Mesodermal cell (in vitro differentiated cells): Measurements from ENCODE around the gene BSPRY.

Experiments used
- H3K27ac ChIP-seq: 2 replicates; pipeline ENCODE4 v1.7.0; 2013; ENCODE audit warnings: mild to moderate bottlenecking, low read depth, low read length, moderate library complexity; ENCODE audit not compliant: severe bottlenecking
- H3K36me3 ChIP-seq: 2 replicates; pipeline ENCODE4 v1.7.1; 2013; ENCODE audit warnings: mild to moderate bottlenecking, low read length, moderate library complexity; ENCODE audit not compliant: control insufficient read depth, insufficient read depth
- H3K4me1 ChIP-seq: one replicate; pipeline ENCODE4 v1.7.1; 2013; ENCODE audit warnings: mild to moderate bottlenecking, low read length; ENCODE audit not compliant: insufficient read depth, control insufficient read depth, poor library complexity, severe bottlenecking
- H3K4me3 ChIP-seq: 2 replicates; pipeline ENCODE4 v1.7.0; 2013; ENCODE audit warnings: low read length, control low read depth, mild to moderate bottlenecking; ENCODE audit not compliant: insufficient read depth, poor library complexity, severe bottlenecking; ENCODE audit errors: extremely low read depth
- H3K9me3 ChIP-seq: 2 replicates; pipeline ENCODE4 v1.7.1; 2013; ENCODE audit warnings: mild to moderate bottlenecking, low read length, moderate library complexity; ENCODE audit not compliant: control insufficient read depth
- WGBS, 2 experiments: methylation state at CpG; one replicate each; pipeline ENCODE4 v1.1.5; 2013; ENCODE audit warnings: missing lambda C conversion rate in 2 of 2; ENCODE audit not compliant: insufficient coverage in 2 of 2; 5-methylcytosine and 5-hydroxymethylcytosine counted together

BSPRY gene

GRCh38 chr9:113341712-113342410, 7.5 kb upstream of the BSPRY start:
- WGBS, 2 experiments = 68 to 76% methylated on average over 8 to 9 of the region's 9 CpGs
- Histone ChIP-seq H3K27ac (no peak overlapping the region), H3K4me1 (no peaks in the 10 kb centered on the region), H3K4me3 (no peak overlapping the region), H3K36me3 (no peaks in the 10 kb centered on the region), H3K9me3 (no peaks in the 10 kb centered on the region)

GRCh38 chr9:113343732-113344231, 5.6 kb upstream of the BSPRY start:
- 80% methylated on average over 1 of the region's 1 CpG; no CpG with 5 or more reads in 1 of the 2 experiments for WGBS, 2 experiments
- H3K9me3 ChIP-seq = no peaks in the 10 kb centered on the region
- H3K27ac ChIP-seq = no peak overlapping the region
- no peaks in the 10 kb centered on the region for H3K36me3 ChIP-seq
- H3K4me1 ChIP-seq = no peaks in the 10 kb centered on the region
- H3K4me3 ChIP-seq = no peak overlapping the region

DNA sequence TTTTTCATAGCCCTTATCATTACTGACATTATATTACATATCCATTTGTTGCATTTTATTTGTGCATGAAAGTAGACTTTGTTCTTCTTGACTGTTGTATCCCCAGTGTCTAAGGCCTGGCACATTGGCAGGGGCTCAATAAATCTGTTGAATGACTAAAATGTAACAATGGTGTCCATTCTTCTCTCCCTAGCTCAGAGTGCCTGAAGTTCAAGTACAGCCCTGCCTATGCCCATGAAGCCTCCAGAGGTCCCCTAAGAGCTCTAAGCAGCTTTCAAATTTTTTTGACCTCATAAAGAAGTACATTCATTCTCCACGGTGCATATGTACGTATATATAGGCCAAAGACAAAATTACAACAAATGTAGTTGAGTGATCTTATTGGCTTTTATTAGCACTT, 4.2 kb upstream of the BSPRY start:
- H3K27ac ChIP-seq = no peak overlapping the region
- H3K36me3 ChIP-seq = no peaks in the 10 kb centered on the region
- no peak overlapping the region for H3K4me3 ChIP-seq
- no peaks in the 10 kb centered on the region for H3K4me1 ChIP-seq
- no CpG with 5 or more reads among the region's 2 CpGs for WGBS, 2 experiments
- no peaks in the 10 kb centered on the region for H3K9me3 ChIP-seq

DNA sequence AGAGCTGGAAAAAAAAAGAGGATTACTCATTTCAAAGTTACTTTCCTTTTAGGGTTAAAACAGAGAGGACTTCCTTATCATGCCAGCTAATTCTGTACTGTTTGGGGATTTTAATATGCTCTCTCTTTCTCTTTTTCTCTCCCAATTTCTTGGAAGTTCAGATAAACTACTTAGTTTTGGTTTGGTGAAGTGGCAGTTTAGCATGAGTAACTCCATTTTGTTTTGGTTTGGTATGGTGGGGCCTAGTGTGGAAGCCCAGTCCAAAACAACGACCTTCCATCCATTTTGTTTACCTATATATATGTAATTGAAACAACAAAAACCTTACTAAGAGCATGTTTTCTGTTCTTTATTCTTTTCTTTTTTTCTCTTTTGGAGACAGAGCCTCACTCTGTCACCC, 3.7 kb upstream of the BSPRY start:
- no CpG with 5 or more reads among the region's 1 CpG for WGBS, 2 experiments
- Histone ChIP-seq H3K9me3 (no peaks in the 10 kb centered on the region), H3K4me1 (no peaks in the 10 kb centered on the region), H3K36me3 (no peaks in the 10 kb centered on the region), H3K27ac (no peak overlapping the region), H3K4me3 (no peak overlapping the region)

GRCh38 chr9:113348437-113348836, 904 bp upstream of the BSPRY start:
- Histone ChIP-seq H3K27ac (no peak overlapping the region), H3K9me3 (no peaks in the 10 kb centered on the region), H3K4me3 (no peak overlapping the region), H3K36me3 (no peaks in the 10 kb centered on the region), H3K4me1 (no peaks in the 10 kb centered on the region)
- 63 to 88% methylated on average over 1 of the region's 3 CpGs for WGBS, 2 experiments

- H3K4me3 ChIP-seq = no peak overlapping the region
- 28 to 33% methylated on average over 6 to 8 of the region's 13 CpGs for WGBS, 2 experiments
These were observed 286 bp upstream of the BSPRY start for GRCh38 chr9:113349066-113349444.

DNA sequence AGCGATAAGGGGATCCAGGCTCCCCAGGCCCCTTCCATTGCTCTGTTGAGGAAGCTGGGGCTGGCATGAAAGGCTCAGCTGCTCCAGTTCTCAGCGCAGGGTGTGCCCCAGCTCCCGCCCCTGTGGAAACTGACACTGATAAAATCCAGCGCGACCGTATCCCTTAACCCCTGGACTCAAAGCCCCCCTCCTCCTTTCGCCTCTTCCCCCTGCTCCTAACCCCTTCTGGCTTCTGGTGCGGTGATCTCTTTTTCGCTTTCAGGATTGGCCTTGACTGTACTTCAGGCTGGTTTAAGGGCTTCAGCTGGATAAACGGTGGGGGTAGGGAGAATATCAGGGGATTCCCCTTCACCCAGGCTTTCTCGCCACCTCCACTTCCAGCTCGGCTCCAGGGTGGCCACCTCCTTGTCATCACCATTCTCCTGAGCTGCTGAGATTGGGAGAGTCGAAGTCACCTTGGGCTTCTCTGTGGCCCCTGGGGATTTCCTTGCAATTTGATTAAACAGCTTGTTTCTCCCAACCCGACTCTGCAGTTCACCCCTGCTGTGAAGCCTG, 843 bp downstream of the BSPRY start:
- WGBS, 2 experiments = 46 to 51% methylated on average over 4 to 9 of the region's 14 CpGs
- Histone ChIP-seq H3K36me3 (no peaks in the 10 kb centered on the region), H3K4me3 (peak overlapping the region; percentile 27), H3K27ac (no peak overlapping the region), H3K4me1 (no peaks in the 10 kb centered on the region), H3K9me3 (no peaks in the 10 kb centered on the region)

More at GRCh38 chr9:113349066-113349444, 286 bp upstream of the BSPRY start:
- Histone ChIP-seq H3K9me3 (no peaks in the 10 kb centered on the region), H3K36me3 (no peaks in the 10 kb centered on the region), H3K4me1 (no peaks in the 10 kb centered on the region), H3K27ac (no peak overlapping the region)

DNA sequence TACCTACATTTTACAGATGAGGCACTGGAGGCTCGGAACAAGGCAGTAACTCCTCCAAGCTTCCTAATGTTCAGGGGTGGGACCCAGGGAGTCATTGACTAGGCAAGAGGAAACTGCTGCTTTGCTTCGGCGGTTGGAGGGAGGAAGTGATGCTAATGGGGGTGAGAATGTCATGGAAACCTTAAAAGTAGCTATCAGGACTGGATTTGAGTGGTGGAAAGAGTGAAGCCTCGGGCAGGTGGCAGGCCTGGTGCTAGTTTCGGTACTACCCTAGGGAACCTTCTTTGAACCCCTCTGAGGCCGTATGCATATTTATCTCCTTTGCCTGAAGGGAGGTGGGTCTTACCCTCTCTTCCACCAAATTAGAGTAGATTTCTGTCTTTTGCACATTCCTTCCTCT, 1.6 kb downstream of the BSPRY start:
- WGBS, 2 experiments = 63 to 75% methylated on average over 5 of the region's 6 CpGs
- Histone ChIP-seq H3K4me3 (no peak overlapping the region), H3K36me3 (no peaks in the 10 kb centered on the region), H3K9me3 (no peaks in the 10 kb centered on the region), H3K4me1 (no peaks in the 10 kb centered on the region), H3K27ac (no peak overlapping the region)

DNA sequence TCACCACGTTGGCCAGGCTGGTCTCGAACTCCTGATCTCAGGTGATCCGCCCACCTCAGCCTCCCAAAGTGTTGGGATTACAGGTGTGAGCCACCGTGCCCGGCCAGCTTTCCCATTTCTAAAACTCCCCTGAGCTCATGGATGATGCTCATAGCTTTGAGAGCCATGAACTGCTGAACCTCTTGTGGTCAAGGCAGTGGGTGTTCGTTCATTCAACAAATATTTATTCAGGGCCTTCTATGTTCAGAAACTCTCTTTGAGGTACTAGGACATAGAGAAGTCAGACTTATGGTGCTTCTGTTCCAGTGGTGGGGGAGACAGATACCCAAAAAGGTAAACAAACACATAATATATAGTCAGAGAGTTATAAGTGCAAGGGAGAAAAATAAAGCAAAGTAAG, 2.7 kb downstream of the BSPRY start:
- WGBS, 2 experiments = 60 to 85% methylated on average over 2 to 5 of the region's 6 CpGs
- H3K4me3 ChIP-seq = no peak overlapping the region
- no peaks in the 10 kb centered on the region for H3K9me3 ChIP-seq
- no peaks in the 10 kb centered on the region for H3K4me1 ChIP-seq
- no peak overlapping the region for H3K27ac ChIP-seq
- no peaks in the 10 kb centered on the region for H3K36me3 ChIP-seq

GRCh38 chr9:113352411-113352810, 3.1 kb downstream of the BSPRY start:
- H3K4me3 ChIP-seq = no peak overlapping the region
- H3K27ac ChIP-seq = no peak overlapping the region
- no peaks in the 10 kb centered on the region for H3K4me1 ChIP-seq
- no peaks in the 10 kb centered on the region for H3K36me3 ChIP-seq
- no CpG with 5 or more reads among the region's 1 CpG for WGBS, 2 experiments
- no peaks in the 10 kb centered on the region for H3K9me3 ChIP-seq

DNA sequence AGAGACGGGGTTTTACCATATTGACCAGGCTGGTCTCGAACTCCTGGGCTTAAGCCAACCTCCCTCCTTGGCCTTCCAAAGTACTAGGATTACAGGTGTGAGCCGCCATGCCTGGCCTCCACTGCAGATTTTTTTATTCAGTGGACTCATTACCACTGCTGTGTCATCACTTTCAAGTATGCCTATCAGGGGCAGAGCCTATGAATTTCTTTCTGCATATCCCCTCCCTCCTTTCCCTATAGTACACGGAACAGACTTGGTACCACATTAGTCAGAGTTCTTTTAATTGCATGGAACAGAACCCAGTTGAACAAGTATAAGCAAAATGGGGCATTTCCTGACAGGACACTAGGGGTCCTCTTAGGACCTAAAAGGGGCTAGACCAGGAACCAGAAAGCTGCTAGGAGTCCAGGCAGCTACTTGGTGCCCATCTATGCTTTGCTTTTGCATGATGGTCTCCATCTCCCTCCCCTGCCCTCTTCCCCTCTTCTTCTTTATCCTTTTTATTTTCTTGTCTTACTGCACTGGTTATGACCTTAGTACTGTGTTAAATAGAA, 5.8 kb downstream of the BSPRY start:
- Histone ChIP-seq H3K36me3 (no peaks in the 10 kb centered on the region), H3K4me3 (no peak overlapping the region)
- WGBS, 2 experiments = 80 to 84% methylated on average over 4 of the region's 4 CpGs

More for the DNA sequence above, 5.8 kb downstream of the BSPRY start:
- Histone ChIP-seq H3K4me1 (no peaks in the 10 kb centered on the region), H3K27ac (no peak overlapping the region), H3K9me3 (no peaks in the 10 kb centered on the region)
